Activated CD4-positive, CD25-positive, alpha-beta regulatory T cell treated with anti-CD3 and anti-CD28 coated beads, Interleukin-2, amount 50 U/mL, for 72 hours (primary cell): ENCODE measurements around the gene CBLIF.
"Not testable (repeated sequence)": the region's sequence is repeated elsewhere in the genome, so short reads cannot be mapped to it uniquely, and the experiment has no call there.

Experiments
- DNase-seq: peaks from one replicate; pipeline ENCODE4 v3.0.0; 2021

Gene CBLIF

GRCh38 chr11:59845399-59845798 lies at the start of gene CBLIF:
CBLIF (minus strand) TSS chr11:59845499; CDS start chr11:59845453, 46 bp downstream.
- no peak for DNase-seq

- no peak for DNase-seq
Measured at GRCh38 chr11:59894616-59895015, 49.3 kb upstream of the CBLIF start.

GRCh38 chr11:59891781-59892181 lies 46.5 kb upstream of the CBLIF start:
- DNase-seq, result no peak

GRCh38 chr11:59887156-59887555 lies 41.9 kb upstream of the CBLIF start:
- not testable (repeated sequence) for DNase-seq

GRCh38 chr11:59883597-59883996 lies 38.3 kb upstream of the CBLIF start:
- no peak for DNase-seq

GRCh38 chr11:59879567-59879966 lies 34.3 kb upstream of the CBLIF start:
- no peak for DNase-seq

GRCh38 chr11:59878575-59878974 lies 33.3 kb upstream of the CBLIF start, which contains the start of gene OOSP3:
OOSP3 (plus strand) TSS chr11:59878782; CDS start chr11:59878809, 27 bp downstream.
- DNase-seq, result no peak

- DNase-seq, result no peak
Measured at GRCh38 chr11:59877784-59878183, 32.5 kb upstream of the CBLIF start.

- DNase-seq, result no peak
Measured at GRCh38 chr11:59877325-59877724, 32.0 kb upstream of the CBLIF start.

GRCh38 chr11:59875856-59876519 lies 30.7 kb upstream of the CBLIF start:
- no peak for DNase-seq

GRCh38 chr11:59872076-59872475 lies 26.8 kb upstream of the CBLIF start:
- no peak for DNase-seq

GRCh38 chr11:59867946-59868345 lies 22.6 kb upstream of the CBLIF start:
- DNase-seq, result no peak

GRCh38 chr11:59866836-59867235 lies 21.5 kb upstream of the CBLIF start:
- DNase-seq, result no peak

- DNase-seq, result no peak
Measured at GRCh38 chr11:59866397-59866796, 21.1 kb upstream of the CBLIF start, which contains the start of gene TCN1. TCN1 (minus strand) TSS chr11:59866487; CDS start chr11:59866470, 17 bp downstream.

GRCh38 chr11:59865031-59865430 lies 19.7 kb upstream of the CBLIF start:
- no peak for DNase-seq

- DNase-seq, result no peak
Measured at GRCh38 chr11:59862252-59862651, 17.0 kb upstream of the CBLIF start.

- DNase-seq, result no peak
Measured at GRCh38 chr11:59859673-59860072, 14.4 kb upstream of the CBLIF start.

- no peak for DNase-seq
Measured at GRCh38 chr11:59857439-59858434, 12.4 kb upstream of the CBLIF start.

- DNase-seq, result no peak
Measured at GRCh38 chr11:59854871-59855270, 9.6 kb upstream of the CBLIF start.

- not testable (repeated sequence) for DNase-seq
Measured at GRCh38 chr11:59851416-59851815, 6.1 kb upstream of the CBLIF start.

GRCh38 chr11:59849551-59849950 lies 4.3 kb upstream of the CBLIF start:
- not testable (repeated sequence) for DNase-seq

GRCh38 chr11:59849129-59849528 lies 3.8 kb upstream of the CBLIF start:
- no peak for DNase-seq

GRCh38 chr11:59848439-59848838 lies 3.1 kb upstream of the CBLIF start:
- not testable (repeated sequence) for DNase-seq

- DNase-seq, result no peak
Measured at GRCh38 chr11:59847626-59848025, 2.3 kb upstream of the CBLIF start.
